SU-DHL-6 (cell line): ENCODE data around the gene TRNP1.
"Not testable (repeated sequence)": the region's sequence is repeated elsewhere in the genome, so short reads cannot be mapped to it uniquely, and the experiment has no call there.

Source experiments
- H2AFZ ChIP-seq: fragments of 200-600 bp; sonication (generic); 2 replicates; pipeline ENCODE4 v1.6.1; 2014; ENCODE audit warnings: low read depth, mild to moderate bottlenecking, moderate library complexity, mixed read lengths, antibody characterized with exemption, low read length; ENCODE audit not compliant: severe bottlenecking
- H3F3A ChIP-seq: fragments of 200-600 bp; shearing (Covaris generic); 2 replicates; pipeline ENCODE4 v1.6.0; 2016; ENCODE audit warnings: antibody characterized with exemption, mild to moderate bottlenecking; ENCODE audit not compliant: insufficient read depth
- H3K27ac ChIP-seq: fragments of 200-600 bp; sonication (generic); 2 replicates; pipeline ENCODE4 v1.5.1; 2016; ENCODE audit warnings: low read depth, mild to moderate bottlenecking, low read length, moderate library complexity, mixed read lengths
- H3K27me3 ChIP-seq: fragments of 200-600 bp; sonication (generic), shearing (Covaris generic); 2 replicates; pipeline ENCODE4 v1.6.0; 2014; ENCODE audit warnings: mild to moderate bottlenecking, low read length
- H3K36me3 ChIP-seq: fragments of 200-600 bp; sonication (generic); 2 replicates; pipeline ENCODE4 v1.6.1; 2014; ENCODE audit warnings: mild to moderate bottlenecking, low read length, mixed read lengths
- H3K4me2 ChIP-seq: fragments of 300-600, 200-600 bp; shearing (Covaris generic), sonication (generic); 2 replicates; pipeline ENCODE4 v1.6.0; 2014; ENCODE audit warnings: low read length, low read depth, mild to moderate bottlenecking; ENCODE audit not compliant: poor library complexity, severe bottlenecking
- H3K4me3 ChIP-seq: fragments of 200-600 bp; sonication (generic); 2 replicates; pipeline ENCODE4 v1.5.1; 2014; ENCODE audit warnings: antibody characterized with exemption, low read length, mild to moderate bottlenecking, mixed read lengths; ENCODE audit not compliant: insufficient read depth, poor library complexity, severe bottlenecking
- H3K79me2 ChIP-seq: fragments of 200-600 bp; sonication (generic); 2 replicates; pipeline ENCODE4 v1.6.1; 2014; ENCODE audit warnings: mild to moderate bottlenecking, low read length, moderate library complexity; ENCODE audit not compliant: insufficient read depth
- H3K9ac ChIP-seq: fragments of 200-600 bp; sonication (generic); 2 replicates; pipeline ENCODE4 v1.7.0; 2014; ENCODE audit warnings: mild to moderate bottlenecking, low read length
- H3K9me2 ChIP-seq: fragments of 200-600 bp; sonication (generic); replicated peaks from 2 replicates; pipeline ENCODE4 v1.6.1; 2014; ENCODE audit warnings: low read length; ENCODE audit not compliant: insufficient read depth
- H3K9me3 ChIP-seq: fragments of 200-600 bp; sonication (generic); 2 replicates; pipeline ENCODE4 v1.6.1; 2014; ENCODE audit warnings: low read length, mixed read lengths; ENCODE audit not compliant: insufficient read depth
- H4K20me1 ChIP-seq: fragments of 200-600 bp; sonication (generic); 2 replicates; pipeline ENCODE4 v1.6.1; 2014; ENCODE audit warnings: low read depth, mild to moderate bottlenecking, antibody characterized with exemption, low read length, moderate library complexity, mixed read lengths
- EZH2phosphoT487 ChIP-seq: fragments of 200-600 bp; sonication (generic), shearing (Covaris generic); conservative IDR thresholded peaks from 2 replicates; pipeline ENCODE4 v1.6.1; 2018; ENCODE audit warnings: mild to moderate bottlenecking, antibody characterized with exemption, low read length, moderate library complexity, mixed read lengths
- TF ChIP-seq, protein P1 (sequence below): fragments of 200-600 bp; sonication (generic); IDR thresholded peaks from one replicate; pipeline ENCODE4 v1.5.1; 2017; ENCODE audit warnings: antibody characterized with exemption, mild to moderate bottlenecking, low read length, moderate library complexity; ENCODE audit not compliant: insufficient read depth, poor library complexity, severe bottlenecking

TRNP1 gene

DNA sequence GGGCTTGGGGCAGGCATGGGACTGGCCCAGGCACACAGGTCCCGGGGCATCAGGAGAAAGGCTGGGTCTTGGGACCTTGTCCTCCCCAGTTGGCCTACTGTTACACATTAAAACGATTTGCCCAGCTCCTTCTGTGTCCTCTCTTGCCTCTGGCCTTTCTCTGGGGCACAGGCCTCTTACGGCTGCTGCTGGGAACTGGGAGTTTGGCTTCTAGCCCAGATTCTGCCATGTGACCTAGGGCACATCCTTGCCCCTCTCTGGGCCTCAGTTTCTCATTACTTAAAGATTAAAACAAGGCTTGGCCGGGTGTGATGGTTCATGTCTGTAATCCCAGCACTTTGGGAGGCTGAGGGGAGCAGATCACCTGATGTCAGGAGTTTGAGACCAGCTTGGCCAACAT, 47.2 kb upstream of the TRNP1 start:
- H2AFZ ChIP-seq: no peak overlapping the region
- H3K79me2 ChIP-seq: no peaks in the 10 kb centered on the region
- no peaks in the 10 kb centered on the region for H3K27me3 ChIP-seq
- peaks cover 8% of the 10 kb centered on the region; the same call in 1 of the 2 replicates for H3K36me3 ChIP-seq
- no peak for TF ChIP-seq EZH2phosphoT487
- TF ChIP-seq, protein P1, sequence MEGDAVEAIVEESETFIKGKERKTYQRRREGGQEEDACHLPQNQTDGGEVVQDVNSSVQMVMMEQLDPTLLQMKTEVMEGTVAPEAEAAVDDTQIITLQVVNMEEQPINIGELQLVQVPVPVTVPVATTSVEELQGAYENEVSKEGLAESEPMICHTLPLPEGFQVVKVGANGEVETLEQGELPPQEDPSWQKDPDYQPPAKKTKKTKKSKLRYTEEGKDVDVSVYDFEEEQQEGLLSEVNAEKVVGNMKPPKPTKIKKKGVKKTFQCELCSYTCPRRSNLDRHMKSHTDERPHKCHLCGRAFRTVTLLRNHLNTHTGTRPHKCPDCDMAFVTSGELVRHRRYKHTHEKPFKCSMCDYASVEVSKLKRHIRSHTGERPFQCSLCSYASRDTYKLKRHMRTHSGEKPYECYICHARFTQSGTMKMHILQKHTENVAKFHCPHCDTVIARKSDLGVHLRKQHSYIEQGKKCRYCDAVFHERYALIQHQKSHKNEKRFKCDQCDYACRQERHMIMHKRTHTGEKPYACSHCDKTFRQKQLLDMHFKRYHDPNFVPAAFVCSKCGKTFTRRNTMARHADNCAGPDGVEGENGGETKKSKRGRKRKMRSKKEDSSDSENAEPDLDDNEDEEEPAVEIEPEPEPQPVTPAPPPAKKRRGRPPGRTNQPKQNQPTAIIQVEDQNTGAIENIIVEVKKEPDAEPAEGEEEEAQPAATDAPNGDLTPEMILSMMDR: no peak
- no peak overlapping the region for H3K4me3 ChIP-seq
- H3K9me2 ChIP-seq: no peaks in the 10 kb centered on the region
- no peak overlapping the region for H3K4me2 ChIP-seq
- no peak overlapping the region for H3K27ac ChIP-seq
- no peaks in the 10 kb centered on the region for H4K20me1 ChIP-seq
- 0 out of 2 replicates have a peak, but pooled peaks cover 4% of the 10 kb centered on the region for H3F3A ChIP-seq
- H3K9me3 ChIP-seq: no peaks in the 10 kb centered on the region
- no peak overlapping the region for H3K9ac ChIP-seq

DNA sequence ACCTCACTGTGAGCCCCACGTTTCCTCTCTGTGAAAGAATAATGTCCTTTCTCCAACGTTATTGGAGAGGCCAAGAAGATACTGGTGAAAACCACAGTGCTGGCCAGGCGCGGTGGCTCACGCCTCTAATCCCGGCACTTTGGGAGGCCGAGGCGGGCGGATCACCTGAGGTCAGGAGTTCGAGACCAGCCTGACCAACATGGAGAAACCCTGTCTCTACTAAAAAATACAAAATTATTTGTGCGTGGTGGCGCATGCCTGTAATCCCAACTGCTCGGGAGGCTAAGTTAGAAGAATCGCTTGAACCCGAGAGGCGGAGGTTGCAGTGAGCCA, 44.8 kb upstream of the TRNP1 start:
- not testable (repeated sequence) for H3K4me2 ChIP-seq, H3K79me2 ChIP-seq, H2AFZ ChIP-seq, H3K4me3 ChIP-seq, H3K36me3 ChIP-seq, H3F3A ChIP-seq, H3K9me2 ChIP-seq, H3K27ac ChIP-seq, H3K9me3 ChIP-seq, H3K27me3 ChIP-seq, H3K9ac ChIP-seq, H4K20me1 ChIP-seq

DNA sequence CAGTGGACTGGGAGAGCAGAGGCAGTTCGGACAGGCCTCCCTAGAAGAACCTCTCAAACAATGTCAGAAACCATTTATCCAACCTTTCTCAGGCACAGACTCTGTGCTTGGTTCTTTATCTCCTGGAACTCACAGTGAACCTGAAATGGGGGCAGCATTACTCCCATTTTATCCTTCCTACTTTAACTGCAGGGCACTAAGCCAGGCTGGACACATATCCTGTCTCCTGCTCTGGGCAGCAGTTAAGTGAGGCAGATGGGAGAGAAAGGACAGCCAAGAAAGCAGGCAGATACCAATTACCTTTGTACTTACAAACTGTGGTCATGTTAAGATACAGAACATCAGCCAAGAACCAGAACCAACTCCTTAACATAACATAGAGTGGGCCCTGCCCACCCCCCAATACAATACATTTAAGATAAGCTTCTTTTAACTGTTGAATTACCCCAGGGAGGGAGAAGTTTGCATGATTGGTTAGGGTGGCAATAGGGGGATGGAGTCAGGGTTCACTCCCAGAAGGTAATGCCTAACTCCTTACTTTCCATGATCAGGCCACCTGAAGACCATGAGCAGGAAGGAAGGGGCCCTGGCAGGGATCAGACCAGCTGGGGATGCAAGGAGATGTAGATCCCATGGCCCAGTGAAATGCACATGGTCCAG, 44.1 kb upstream of the TRNP1 start:
- H3K27me3 ChIP-seq: no peaks in the 10 kb centered on the region
- no peaks in the 10 kb centered on the region for H3K79me2 ChIP-seq
- H3K27ac ChIP-seq: no peak overlapping the region
- 0 out of 2 replicates have a peak, but pooled peaks cover 2% of the 10 kb centered on the region for H3K36me3 ChIP-seq
- H4K20me1 ChIP-seq: no peaks in the 10 kb centered on the region
- H3K9me2 ChIP-seq: no peaks in the 10 kb centered on the region
- no peak for TF ChIP-seq EZH2phosphoT487
- TF ChIP-seq, protein P1: no peak
- no peak overlapping the region for H3K4me3 ChIP-seq
- no peaks in the 10 kb centered on the region for H3K9me3 ChIP-seq
- H3K4me2 ChIP-seq: no peak overlapping the region
- H3K9ac ChIP-seq: no peak overlapping the region
- no peak overlapping the region for H2AFZ ChIP-seq
- H3F3A ChIP-seq: 0 out of 2 replicates have a peak, but pooled peaks cover 4% of the 10 kb centered on the region

DNA sequence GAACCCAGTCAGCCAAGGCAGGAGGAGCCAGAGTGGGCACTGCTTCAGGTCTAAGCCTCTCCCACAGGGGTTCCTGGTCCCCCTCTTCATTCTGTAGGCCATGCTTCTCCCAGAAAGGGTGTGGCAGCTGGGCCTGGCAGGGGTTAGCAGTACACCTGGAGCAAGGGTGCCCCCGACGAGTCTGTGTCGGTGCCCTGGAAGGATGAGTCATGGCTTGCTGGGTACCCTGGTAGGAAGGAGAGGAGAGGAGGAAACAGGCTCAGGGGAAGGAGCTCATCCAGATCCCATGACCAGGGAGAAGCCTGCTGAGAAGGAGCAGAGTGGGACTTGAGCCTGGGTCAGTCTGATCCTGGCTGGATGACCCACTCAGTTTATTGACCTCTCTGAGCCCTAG, 43.6 kb upstream of the TRNP1 start:
- Histone ChIP-seq H4K20me1 (no peaks in the 10 kb centered on the region), H3K4me3 (no peak overlapping the region), H2AFZ (no peak overlapping the region), H3K9ac (no peak overlapping the region), H3K9me3 (no peaks in the 10 kb centered on the region), H3K27ac (no peak overlapping the region), H3K4me2 (no peak overlapping the region), H3F3A (0 out of 2 replicates have a peak, but pooled peaks cover 4% of the 10 kb centered on the region), H3K79me2 (no peaks in the 10 kb centered on the region), H3K27me3 (no peaks in the 10 kb centered on the region), H3K9me2 (no peaks in the 10 kb centered on the region), H3K36me3 (0 out of 2 replicates have a peak, but pooled peaks cover 2% of the 10 kb centered on the region)
- TF ChIP-seq, protein P1: no peak
- no peak for TF ChIP-seq EZH2phosphoT487
